NCI-H2107 treated with DMSO at 0.1 percent for 48 hours (cell line): Measurements from ENCODE around the gene GATA5.

Source experiments
- DNase-seq: peaks from one replicate; lab custom pipeline; 2025; ENCODE audit not compliant: unreplicated experiment; lab: John Stamatoyannopoulos, UW

The GATA5 gene, protein sequence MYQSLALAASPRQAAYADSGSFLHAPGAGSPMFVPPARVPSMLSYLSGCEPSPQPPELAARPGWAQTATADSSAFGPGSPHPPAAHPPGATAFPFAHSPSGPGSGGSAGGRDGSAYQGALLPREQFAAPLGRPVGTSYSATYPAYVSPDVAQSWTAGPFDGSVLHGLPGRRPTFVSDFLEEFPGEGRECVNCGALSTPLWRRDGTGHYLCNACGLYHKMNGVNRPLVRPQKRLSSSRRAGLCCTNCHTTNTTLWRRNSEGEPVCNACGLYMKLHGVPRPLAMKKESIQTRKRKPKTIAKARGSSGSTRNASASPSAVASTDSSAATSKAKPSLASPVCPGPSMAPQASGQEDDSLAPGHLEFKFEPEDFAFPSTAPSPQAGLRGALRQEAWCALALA

GRCh38 chr20:62475772-62476055, at the start of gene GATA5:
Gene GATA5, minus strand, starts transcription at chr20:62475995. Its CDS starts 474 bp downstream, at chr20:62475521.
- DNase-seq, result no peak

DNA sequence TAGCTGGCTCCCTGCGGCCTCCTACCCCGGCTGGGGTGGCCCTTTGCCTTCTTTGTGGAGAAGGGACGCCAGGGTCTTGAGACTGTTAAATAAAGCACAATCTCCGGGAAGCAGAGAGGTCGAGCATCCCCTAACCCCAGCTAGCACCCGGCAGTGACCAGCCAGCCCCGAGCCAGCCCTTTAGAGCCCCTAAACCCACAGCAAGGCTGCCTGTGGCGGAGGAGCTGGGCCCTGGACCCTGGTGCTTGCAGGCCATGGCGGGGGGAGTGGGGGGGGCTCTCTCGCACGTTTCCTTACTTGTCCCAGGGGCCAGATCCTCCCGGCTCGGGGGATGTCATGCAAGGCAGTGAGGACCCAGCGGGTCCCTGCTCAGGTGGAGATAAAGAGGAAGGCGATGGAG, 49.2 kb upstream of the GATA5 start:
- DNase-seq, result no peak

DNA sequence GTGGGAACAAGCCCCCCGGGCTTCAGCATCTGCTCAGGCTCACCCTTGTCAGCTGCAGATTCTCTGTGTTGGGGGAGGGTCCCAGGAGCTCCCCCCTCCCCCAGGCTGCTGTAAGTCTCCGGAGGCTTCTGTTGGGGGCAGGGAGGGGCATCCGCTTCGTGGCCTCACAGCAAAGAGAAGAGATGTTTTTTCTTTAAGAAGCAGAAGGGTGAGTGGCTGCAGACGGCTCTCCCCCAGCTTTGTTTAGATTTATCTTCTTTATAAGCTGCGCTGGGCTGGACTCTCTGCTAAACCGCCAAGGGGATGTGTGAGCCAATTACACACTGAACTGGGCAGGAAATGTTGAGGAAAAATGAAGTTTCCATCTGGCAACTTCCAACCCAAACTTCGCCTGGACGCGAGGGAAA, 48.7 kb upstream of the GATA5 start:
- no peak for DNase-seq

DNA sequence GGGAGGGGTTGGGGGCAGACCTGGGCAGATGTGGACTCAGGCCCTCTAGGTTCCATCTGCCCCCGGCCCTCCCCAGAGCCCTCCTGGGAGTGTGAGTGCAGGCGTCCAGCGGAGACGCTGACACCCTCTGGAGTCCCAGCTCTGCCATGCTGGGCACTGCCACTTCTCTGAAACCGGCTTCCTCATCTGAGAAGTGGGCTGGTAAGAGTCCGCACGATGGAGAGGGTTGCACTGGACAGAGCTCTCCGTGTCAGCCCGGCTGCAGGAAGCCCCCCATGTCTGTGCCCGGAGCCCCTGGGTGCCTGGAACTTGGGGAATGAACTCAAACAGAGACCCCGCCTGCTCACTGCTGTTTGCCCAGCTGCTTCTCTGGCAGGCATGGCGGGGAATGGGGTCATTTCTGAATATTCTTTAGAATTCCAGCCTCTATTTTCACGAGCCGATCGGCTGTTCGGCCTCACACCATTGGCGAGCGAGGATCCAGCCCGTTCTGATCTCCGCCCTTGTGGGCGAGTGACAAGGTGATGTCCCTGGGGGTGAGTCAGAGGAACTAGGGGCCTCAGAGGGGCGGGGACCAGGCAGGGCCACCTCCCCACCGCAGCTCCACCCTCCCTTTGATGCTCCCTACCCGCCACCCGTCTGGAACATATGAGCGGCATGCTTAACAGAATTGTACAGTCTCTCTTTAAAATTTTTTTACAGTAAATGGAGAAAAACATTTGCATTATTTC, 47.8 kb upstream of the GATA5 start:
- no peak for DNase-seq

- no peak for DNase-seq
Measured at GRCh38 chr20:62522748-62523396, 47.1 kb upstream of the GATA5 start.

- DNase-seq, result no peak
Measured at GRCh38 chr20:62519826-62520225, 44.0 kb upstream of the GATA5 start.

GRCh38 chr20:62518911-62519310, 43.1 kb upstream of the GATA5 start:
- DNase-seq, result no peak

DNA sequence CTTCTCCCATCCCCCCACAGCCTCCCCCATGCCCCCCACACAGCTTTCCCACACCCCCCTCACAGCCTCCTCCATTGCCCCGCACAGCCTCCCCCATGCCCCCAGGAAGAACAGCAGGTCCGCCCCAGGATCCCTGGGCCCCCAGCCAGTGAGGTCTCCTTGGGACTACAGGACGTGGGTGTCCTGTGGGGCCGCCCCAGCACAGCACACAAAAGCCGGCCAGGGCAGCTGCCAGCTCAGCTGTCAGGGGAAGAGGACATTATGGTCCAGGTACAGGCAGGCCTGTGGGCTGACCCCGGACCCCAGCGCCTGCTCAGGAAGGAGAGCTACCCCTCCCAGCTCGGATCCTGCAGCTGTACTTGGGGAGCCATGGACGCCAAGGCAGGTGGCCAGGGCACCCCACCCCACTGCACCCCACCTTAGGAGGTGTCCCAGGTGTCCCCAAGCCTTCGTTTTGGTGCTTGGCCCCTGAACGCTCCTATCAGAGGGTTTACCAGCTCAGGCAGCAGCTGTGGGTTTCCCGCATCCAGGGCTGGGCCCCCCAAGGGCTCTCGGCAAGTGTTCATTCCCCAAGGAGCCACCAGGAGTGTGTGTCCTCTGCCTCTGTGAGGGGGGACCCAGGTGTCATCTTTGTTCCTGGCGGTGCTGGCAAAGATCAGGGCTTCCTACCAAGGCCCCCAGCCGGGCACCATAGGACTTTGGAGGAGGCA, 42.3 kb upstream of the GATA5 start:
- DNase-seq, result no peak

GRCh38 chr20:62517168-62517567, 41.4 kb upstream of the GATA5 start:
- no peak for DNase-seq

GRCh38 chr20:62516338-62516737, 40.5 kb upstream of the GATA5 start:
- DNase-seq, result peak; percentile 13

DNA sequence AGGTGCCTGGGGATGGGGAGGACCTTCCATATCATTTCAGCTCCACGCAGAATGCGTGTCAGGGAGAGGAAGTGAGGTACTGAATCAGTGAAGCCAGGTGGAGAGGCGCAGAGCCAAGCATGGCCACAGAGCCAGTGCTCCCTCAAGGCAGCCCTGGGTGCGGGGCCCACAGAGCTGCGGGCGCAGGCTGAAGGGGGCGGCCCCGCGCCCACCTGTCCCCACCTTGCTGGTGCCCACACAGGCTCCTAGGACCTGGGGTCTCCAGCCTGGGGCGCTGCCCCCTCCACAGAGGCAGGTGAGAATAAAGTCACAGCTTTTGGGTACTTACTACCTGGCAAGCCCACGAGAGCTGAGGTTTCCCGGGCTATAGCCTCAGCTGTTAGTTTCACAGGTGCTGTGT, 40.0 kb upstream of the GATA5 start:
- DNase-seq, result no peak

GRCh38 chr20:62515280-62515679, 39.5 kb upstream of the GATA5 start:
- DNase-seq, result no peak

GRCh38 chr20:62513991-62514390, 38.2 kb upstream of the GATA5 start:
- no peak for DNase-seq

GRCh38 chr20:62511915-62512610, 36.3 kb upstream of the GATA5 start:
- peak; percentile 49 for DNase-seq

GRCh38 chr20:62511300-62511914, 35.6 kb upstream of the GATA5 start:
- DNase-seq, result no peak

- no peak for DNase-seq
Measured at GRCh38 chr20:62508641-62509051, 32.9 kb upstream of the GATA5 start.

DNA sequence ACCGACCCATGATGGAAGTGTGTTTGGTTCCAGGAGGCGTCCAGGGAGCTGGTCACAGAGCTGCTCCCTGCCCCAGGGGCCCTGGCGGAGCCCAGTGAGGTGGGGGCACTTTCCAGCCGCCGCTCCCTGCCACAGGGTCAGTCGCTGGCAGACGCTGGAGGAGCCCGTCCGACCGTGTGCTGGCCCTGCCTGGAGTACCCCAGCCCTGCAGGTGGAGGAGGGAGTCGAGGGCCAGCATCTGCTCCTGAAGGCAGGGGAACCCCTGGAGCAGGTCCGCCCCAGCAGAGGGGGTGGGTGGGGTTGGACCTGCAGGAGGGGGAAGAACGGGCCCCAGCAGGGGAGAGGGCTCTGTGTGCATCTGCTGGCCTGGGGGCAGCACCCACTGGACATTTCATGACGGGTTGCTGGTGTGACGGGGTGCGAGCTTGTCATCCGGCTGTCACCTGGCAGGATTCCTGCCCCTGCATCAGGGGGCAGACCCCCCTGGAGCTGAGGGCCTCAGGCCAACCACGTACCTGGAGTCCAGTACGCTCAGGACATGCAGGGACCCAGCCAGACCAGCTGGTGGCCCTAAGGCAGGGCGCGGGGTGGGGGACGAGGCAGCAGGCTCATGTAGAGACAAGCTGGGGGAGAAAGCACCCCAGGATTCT, 32.3 kb upstream of the GATA5 start:
- DNase-seq, result no peak

- no peak for DNase-seq
Measured at GRCh38 chr20:62507323-62507722, 31.5 kb upstream of the GATA5 start.

DNA sequence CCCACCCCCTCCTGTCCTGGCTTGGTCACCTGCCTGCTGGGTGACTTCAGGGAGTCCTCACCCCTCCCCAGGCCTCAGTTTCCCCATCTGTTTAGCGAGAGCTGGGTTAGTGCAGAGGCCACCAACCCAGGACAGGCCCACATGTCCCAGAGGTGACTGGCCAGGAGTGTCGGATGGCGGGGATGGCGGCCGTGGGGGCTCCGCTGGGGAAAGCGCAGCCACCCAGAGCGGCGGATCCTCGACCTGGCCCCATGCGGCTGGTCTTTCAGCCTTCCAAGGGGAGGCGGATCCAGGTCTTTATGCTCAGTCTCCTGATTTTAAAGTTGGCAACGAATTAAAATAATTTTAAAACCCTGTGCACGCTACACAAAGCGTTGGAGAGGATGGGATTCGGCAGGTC, 31.0 kb upstream of the GATA5 start:
- no peak for DNase-seq

DNA sequence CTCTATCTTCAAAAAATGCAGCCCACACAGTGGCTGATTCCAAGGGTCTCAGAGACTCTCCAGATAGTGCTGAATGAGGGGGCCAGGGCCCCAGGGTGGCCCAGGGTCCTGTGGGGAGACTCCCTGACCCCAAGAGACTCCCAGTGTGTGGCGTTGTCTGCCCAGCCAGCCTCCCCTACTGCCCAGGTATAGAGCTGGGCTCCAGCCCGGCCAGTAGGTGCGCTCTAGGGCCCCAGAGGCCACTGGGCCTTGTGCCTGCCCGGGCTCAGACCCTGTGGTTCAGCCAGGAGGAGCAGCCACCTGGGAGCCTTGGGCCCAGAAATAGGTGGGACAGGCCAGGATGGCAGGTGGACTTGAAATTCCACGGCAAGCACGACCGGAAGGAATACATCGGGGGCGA, 30.3 kb upstream of the GATA5 start:
- DNase-seq, result no peak
